ENCODE data around the gene LIN37. TPM values are rescaled to one million over a fixed set of nuclear protein-coding genes. Genes with fewer than 3 reads are reported as not detected.

Gene LIN37
- total and polyA plus RNA-seq, 12 donors = 4.0 to 29.4 (median 5.0) TPM

DNA sequence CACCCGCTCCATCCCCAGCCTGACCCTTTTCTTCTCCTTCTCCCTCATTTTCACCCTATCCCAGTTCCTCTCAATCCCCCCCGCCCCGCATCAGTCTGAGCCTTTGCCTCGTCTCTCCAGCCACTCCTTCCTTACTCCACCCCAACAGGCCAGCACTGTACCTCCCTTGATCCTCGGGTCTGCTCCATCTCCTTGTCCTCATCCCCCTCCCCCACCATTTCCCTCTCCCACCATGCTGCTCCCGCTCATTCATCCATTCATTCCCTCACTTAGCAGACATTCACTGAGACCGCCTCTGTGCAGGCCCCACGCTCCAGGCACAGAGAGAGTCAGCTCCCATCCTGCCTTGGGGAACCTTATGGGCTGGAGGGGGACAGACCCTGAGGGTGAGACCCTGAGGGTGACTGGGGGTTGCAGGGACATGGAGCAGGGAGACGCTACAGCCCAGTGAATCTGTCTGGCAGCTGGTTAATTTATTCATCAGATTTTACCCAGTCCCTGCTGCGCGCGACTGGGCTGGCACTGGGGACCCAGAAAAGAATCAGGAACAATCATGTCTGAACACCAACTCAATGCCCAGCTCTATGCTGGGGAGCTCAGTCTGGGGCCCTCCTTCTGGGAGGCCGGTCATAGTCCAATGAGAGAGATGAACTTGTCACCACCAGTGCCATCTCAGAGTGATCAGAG, 27.9 kb downstream of the LIN37 start:
- H3K27ac ChIP-seq = peak overlapping the region in 1 of 10 donors; percentile 54
- 58 to 61% methylated on average over 12 to 13 of the region's 13 CpGs for WGBS, 2 donors
- H3K36me3 ChIP-seq = peaks cover 0 to 38% (median 0%) of the 10 kb centered on the region in 9 donors
- TF ChIP-seq, protein P1, sequence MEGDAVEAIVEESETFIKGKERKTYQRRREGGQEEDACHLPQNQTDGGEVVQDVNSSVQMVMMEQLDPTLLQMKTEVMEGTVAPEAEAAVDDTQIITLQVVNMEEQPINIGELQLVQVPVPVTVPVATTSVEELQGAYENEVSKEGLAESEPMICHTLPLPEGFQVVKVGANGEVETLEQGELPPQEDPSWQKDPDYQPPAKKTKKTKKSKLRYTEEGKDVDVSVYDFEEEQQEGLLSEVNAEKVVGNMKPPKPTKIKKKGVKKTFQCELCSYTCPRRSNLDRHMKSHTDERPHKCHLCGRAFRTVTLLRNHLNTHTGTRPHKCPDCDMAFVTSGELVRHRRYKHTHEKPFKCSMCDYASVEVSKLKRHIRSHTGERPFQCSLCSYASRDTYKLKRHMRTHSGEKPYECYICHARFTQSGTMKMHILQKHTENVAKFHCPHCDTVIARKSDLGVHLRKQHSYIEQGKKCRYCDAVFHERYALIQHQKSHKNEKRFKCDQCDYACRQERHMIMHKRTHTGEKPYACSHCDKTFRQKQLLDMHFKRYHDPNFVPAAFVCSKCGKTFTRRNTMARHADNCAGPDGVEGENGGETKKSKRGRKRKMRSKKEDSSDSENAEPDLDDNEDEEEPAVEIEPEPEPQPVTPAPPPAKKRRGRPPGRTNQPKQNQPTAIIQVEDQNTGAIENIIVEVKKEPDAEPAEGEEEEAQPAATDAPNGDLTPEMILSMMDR (IDR thresholded peaks at IDR 0.05) = no peak
- H3K4me1 ChIP-seq = peaks cover 0 to 18% (median 7%) of the 10 kb centered on the region in 9 donors
- H3K9me3 ChIP-seq = no peaks in the 10 kb centered on the region
- no peak for DNase-seq
- H3K4me3 ChIP-seq = peak overlapping the region; percentile 61 to 98 (median 85)
- intact Hi-C loops (cut with DNase I) = loop anchor here in 2 of 10 donors (10.0 kb wide), 1 partner anchor 159 kb away; the partner anchor contains the start of gene LRFN3 (in 2 of the 2)
- no peaks in the 10 kb centered on the region for H3K27me3 ChIP-seq
- no peak for ATAC-seq

DNA sequence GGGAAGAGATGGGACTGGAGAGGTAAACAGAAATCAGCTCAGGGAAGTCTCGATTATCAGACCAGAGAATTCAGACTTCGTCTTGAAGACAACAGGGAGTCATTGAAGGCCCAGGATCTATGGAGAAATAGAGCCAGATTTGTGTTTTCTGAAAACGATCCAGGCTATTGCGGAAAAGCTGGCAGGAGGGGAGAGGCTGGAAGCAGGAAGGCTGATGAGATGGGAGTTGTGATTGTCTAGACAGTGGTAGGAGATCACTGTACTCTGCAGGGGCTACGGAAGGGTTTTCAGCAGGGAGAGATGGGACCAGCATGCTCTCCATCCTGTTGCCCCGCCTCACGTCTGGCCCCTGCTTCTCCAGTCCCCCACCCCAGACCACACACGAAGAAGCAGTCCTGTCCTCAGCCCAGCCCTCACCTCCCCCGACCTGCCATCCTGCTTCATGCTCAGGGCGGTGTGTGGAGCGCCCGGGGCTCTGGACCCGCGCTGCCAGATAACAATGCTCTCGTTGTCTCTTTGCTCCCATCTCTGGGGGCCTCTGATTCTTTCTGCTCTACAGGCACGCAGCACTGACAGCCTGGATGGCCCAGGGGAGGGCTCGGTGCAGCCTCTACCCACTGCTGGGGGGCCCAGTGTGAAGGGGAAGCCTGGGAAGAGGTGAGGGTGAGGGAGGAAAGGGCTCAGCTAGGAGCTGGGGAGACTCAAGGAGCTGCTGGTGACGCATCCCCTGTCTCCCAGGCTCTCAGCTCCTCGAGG, 28.9 kb downstream of the LIN37 start:
- H3K27ac ChIP-seq = no peak overlapping the region
- DNase-seq = no peak
- H3K27me3 ChIP-seq = no peaks in the 10 kb centered on the region
- 64 to 74% methylated on average over 19 of the region's 19 CpGs for WGBS, 2 donors
- ATAC-seq = no peak
- intact Hi-C loops (cut with DNase I) = loop anchor here in 2 of 10 donors (10.0 kb wide), 1 partner anchor 158 kb away; the partner anchor contains the start of gene LRFN3 (in 2 of the 2)
- TF ChIP-seq, protein P1 (IDR thresholded peaks at IDR 0.05) = no peak
- H3K36me3 ChIP-seq = peaks cover 0 to 48% (median 0%) of the 10 kb centered on the region in 9 donors
- no peak overlapping the region for H3K4me3 ChIP-seq
- peaks cover 0 to 18% (median 7%) of the 10 kb centered on the region in 9 donors for H3K4me1 ChIP-seq
- no peaks in the 10 kb centered on the region for H3K9me3 ChIP-seq

DNA sequence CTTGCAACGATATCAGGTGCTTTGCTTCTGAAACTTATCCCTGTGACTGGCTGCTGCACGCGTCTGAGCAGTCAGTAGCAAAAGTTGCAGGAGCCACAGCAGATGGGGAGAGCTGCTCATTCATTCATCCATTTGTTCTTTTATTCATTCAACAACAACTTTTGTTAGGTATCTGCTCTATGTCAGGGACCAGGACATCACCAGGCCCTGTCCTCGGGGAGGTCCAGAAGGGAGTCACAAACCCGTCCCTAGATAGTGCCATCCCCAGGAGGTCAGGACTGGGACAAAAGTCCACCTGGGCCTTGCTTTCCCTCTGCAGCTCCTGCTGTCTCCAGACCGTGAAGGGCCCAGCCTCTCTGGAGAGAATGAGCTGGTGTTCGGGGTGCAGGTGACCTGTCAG, 29.6 kb downstream of the LIN37 start:
- no peak for ATAC-seq
- peaks cover 0 to 18% (median 7%) of the 10 kb centered on the region in 9 donors for H3K4me1 ChIP-seq
- TF ChIP-seq, protein P1 (IDR thresholded peaks at IDR 0.05) = no peak
- H3K36me3 ChIP-seq = peaks cover 0 to 55% (median 0%) of the 10 kb centered on the region in 9 donors
- H3K27ac ChIP-seq = no peak overlapping the region
- WGBS, 2 donors = 80 to 94% methylated on average over 7 of the region's 7 CpGs
- H3K4me3 ChIP-seq = no peak overlapping the region
- H3K27me3 ChIP-seq = no peaks in the 10 kb centered on the region
- intact Hi-C loops (cut with DNase I) = loop anchor here in 2 of 10 donors (10.0 kb wide), 1 partner anchor 157 kb away; the partner anchor contains the start of gene LRFN3 (in 2 of the 2)
- no peak for DNase-seq
- H3K9me3 ChIP-seq = no peaks in the 10 kb centered on the region

- Histone ChIP-seq H3K27ac (no peak overlapping the region), H3K9me3 (no peaks in the 10 kb centered on the region), H3K4me1 (peaks cover 0 to 18% (median 7%) of the 10 kb centered on the region in 9 donors), H3K36me3 (peaks cover 0 to 61% (median 0%) of the 10 kb centered on the region in 9 donors), H3K4me3 (no peak overlapping the region), H3K27me3 (no peaks in the 10 kb centered on the region)
- intact Hi-C loops (cut with DNase I) = loop anchor here in 2 of 10 donors (10.0 kb wide), 1 partner anchor 156 kb away; the partner anchor contains the start of gene LRFN3 (in 2 of the 2)
- DNase-seq = no peak
- ATAC-seq = no peak
- TF ChIP-seq, protein P1 (IDR thresholded peaks at IDR 0.05) = no peak
- WGBS, 2 donors = 93 to 94% methylated on average over 8 of the region's 8 CpGs
These were observed 30.7 kb downstream of the LIN37 start for GRCh38 chr19:35779033-35779432.
